K562 (cell line): ENCODE data around the gene XPOT. TPM values are rescaled to one million over a fixed set of nuclear protein-coding genes. Genes with fewer than 3 reads are reported as not detected.

Experiments
- AFF1 ChIP-seq, 2 experiments: fragments of 450-650 bp; IDR thresholded peaks; 2 replicates each; pipeline ENCODE4 v1.6.1; 2018; ENCODE audit warnings: mild to moderate bottlenecking in 2 of 2, low read depth in 1 of 2; ENCODE audit not compliant: partially characterized antibody in 2 of 2
- ATF7 ChIP-seq: fragments of 450-650 bp; IDR thresholded peaks from 2 replicates; pipeline ENCODE4 v1.7.1; 2014; ENCODE audit warnings: mild to moderate bottlenecking, moderate library complexity
- BCL6 ChIP-seq: fragments of 250-450 bp; sonication (Bioruptor Pico); IDR thresholded peaks from 2 replicates; pipeline ENCODE4 v1.4.0; 2020
- DACH1 ChIP-seq: fragments of 450-650 bp; IDR thresholded peaks from 2 replicates; pipeline ENCODE4 v1.6.1; 2018; ENCODE audit not compliant: partially characterized antibody
- DMBX1 ChIP-seq: fragments of 250-450 bp; sonication (Bioruptor Pico); IDR thresholded peaks from 2 replicates; pipeline ENCODE4 v1.8.0; 2022; ENCODE audit warnings: inconsistent platforms, mild to moderate bottlenecking, moderate library complexity, borderline replicate concordance
- EP400 ChIP-seq: fragments of 450-650 bp; IDR thresholded peaks from 2 replicates; pipeline ENCODE4 v1.6.1; 2017; ENCODE audit warnings: antibody characterized with exemption, mild to moderate bottlenecking, moderate library complexity
- MYNN ChIP-seq, 2 experiments: sonication (generic); formaldehyde crosslinking in 1 of 2; IDR thresholded peaks; 2 replicates each; pipeline versions ENCODE4 v1.5.0 to v1.6.1; 2016 to 2020; ENCODE audit warnings: antibody characterized with exemption in 1 of 2, missing genetic modification reagents in 1 of 2
- PCBP2 ChIP-seq: fragments of 200-400 bp; formaldehyde crosslinking; IDR thresholded peaks from 2 replicates; pipeline ENCODE4 v1.6.1; 2018; ENCODE audit warnings: low read length, low read depth, mild to moderate bottlenecking, moderate library complexity; ENCODE audit not compliant: poor library complexity, severe bottlenecking
- PML ChIP-seq: IDR thresholded peaks from 2 replicates; pipeline ENCODE4 v1.6.1; 2012; ENCODE audit warnings: low read length, inconsistent platforms
- POLR2H ChIP-seq: IDR thresholded peaks from 2 replicates; pipeline ENCODE4 v1.6.1; 2016; ENCODE audit warnings: missing genetic modification characterization, low read depth, mild to moderate bottlenecking, control low read depth, missing compliant biosample characterization, moderate library complexity
- SAP30 ChIP-seq: fragments of 200-600 bp; sonication (generic); IDR thresholded peaks from 2 replicates; pipeline ENCODE4 v1.6.1; 2012; ENCODE audit warnings: borderline replicate concordance, low read depth, mild to moderate bottlenecking, moderate library complexity, low read length, control low read depth, inconsistent platforms; ENCODE audit not compliant: insufficient read depth, poor library complexity, severe bottlenecking
- TAL1 ChIP-seq: fragments of 450-650 bp; IDR thresholded peaks from 2 replicates; pipeline ENCODE4 v1.6.1; 2016; ENCODE audit warnings: mild to moderate bottlenecking
- YY1 ChIP-seq, 3 experiments: IDR thresholded peaks; 2 replicates each; pipeline ENCODE4 v1.6.1; 2011; ENCODE audit warnings: low read length in 2 of 3, mild to moderate bottlenecking in 2 of 3, moderate library complexity in 2 of 3, borderline replicate concordance in 1 of 3, control low read depth in 1 of 3, low read depth in 1 of 3; ENCODE audit not compliant: insufficient read depth in 3 of 3, insufficient replicate concordance in 2 of 3, control insufficient read depth in 1 of 3, insufficient read length in 1 of 3; ENCODE audit errors: extremely low read depth in 1 of 3
- ZNF23 ChIP-seq: fragments of 250-450 bp; sonication (Bioruptor Pico); IDR thresholded peaks from 2 replicates; pipeline ENCODE4 v1.4.0; 2020; ENCODE audit warnings: mild to moderate bottlenecking
- ZNF24 ChIP-seq: fragments of 450-650 bp; IDR thresholded peaks from 2 replicates; pipeline ENCODE4 v1.6.1; 2016
- ZNF316 ChIP-seq: fragments of 450-650 bp; IDR thresholded peaks from 2 replicates; pipeline ENCODE4 v1.6.1; 2016
- ZNF431 ChIP-seq: sonication (generic); formaldehyde crosslinking; IDR thresholded peaks from 2 replicates; pipeline ENCODE4 v1.8.0; 2022; ENCODE audit warnings: mild to moderate bottlenecking, missing genetic modification reagents
- ZNF551 ChIP-seq: fragments of 250-450 bp; sonication (Bioruptor Pico); IDR thresholded peaks from 2 replicates; pipeline ENCODE4 v1.5.0; 2021; ENCODE audit warnings: mild to moderate bottlenecking, moderate library complexity
- ZNF707 ChIP-seq: fragments of 250-450 bp; sonication (Bioruptor Pico); conservative IDR thresholded peaks from 2 replicates; pipeline ENCODE4 v1.8.0; 2022; ENCODE audit warnings: inconsistent platforms, mild to moderate bottlenecking, moderate library complexity
- polyA plus RNA-seq, 8 experiments: library from polyadenylated mRNA; depleted of rRNA in 4 of 8; stranded (reverse) in 5 of 8; unstranded in 3 of 8; fragments of >200 nt; fragmentation: Nextera tagmentation in 2 of 8; fragmentation: Illumina TruSeq in 1 of 8; extraction: Ambion mirVana in 2 of 8; extraction: Trizol in 1 of 8; gene quantifications; 2 replicates each; pipeline versions ENCODE4 v1.2.1 to v1.2.3, GENCODE V29; 2011 to 2014; ENCODE audit warnings: inconsistent platforms in 1 of 8, missing spikeins in 1 of 8
- total RNA-seq, 7 experiments: library from RNA; depleted of rRNA in 6 of 7; stranded (reverse); fragments of >200 nt in 6 of 7; fragmentation: Illumina TruSeq in 2 of 7; extraction: Trizol in 2 of 7; gene quantifications; 2 replicates each; pipeline versions ENCODE4 v1.2.1 to v1.2.3, GENCODE V29; 2011 to 2021; ENCODE audit warnings: low replicate concordance in 1 of 7
- TF ChIP-seq, protein P1 (sequence below): fragments of 250-450 bp; sonication (Bioruptor Pico); IDR thresholded peaks from 2 replicates; pipeline ENCODE4 v1.9.0; 2021; ENCODE audit warnings: mild to moderate bottlenecking

Gene XPOT
- total and polyA plus RNA-seq, 9 of the 15 experiments (the other 6 are each of a cell fraction or from before 2014, with no cell fraction given) = 26.2 to 192 (median 102) TPM

DNA sequence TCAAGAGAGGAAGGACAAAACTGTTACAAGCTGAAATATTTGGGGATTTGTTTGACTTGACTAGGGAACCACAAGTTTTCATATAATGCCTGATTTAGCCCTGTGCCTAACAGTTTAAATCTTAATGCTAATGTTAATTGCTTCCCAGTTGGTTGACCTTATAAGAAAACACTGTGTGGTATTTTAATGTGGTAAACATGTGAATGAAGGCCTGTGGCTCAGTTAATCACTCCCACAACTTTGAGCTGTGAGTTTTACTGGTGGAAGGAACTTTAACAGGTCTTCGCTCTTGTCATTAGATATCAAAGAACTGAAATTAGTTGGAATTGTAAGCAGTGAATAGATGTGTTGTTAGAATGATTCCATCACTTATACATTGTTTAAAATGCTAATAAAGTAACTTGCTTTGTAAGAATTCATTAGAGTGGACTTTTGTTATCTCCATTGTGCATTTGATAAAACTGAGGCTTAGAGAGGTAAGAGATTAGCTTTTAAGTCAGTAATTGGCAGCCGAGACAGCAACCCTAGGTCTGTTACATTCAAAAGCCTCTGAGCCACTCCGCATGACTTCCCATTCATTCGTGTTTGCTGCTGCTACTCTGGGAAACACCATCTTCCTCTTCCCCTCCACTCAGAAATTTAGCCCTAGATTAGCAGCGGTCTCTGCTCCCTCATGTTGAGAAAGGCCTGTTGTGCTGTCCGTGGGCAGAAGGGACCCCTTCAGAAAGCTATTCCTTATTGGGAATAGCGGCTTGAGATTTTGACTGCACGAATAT is 46.7 kb downstream of the XPOT start (continued):
- no peak for TF ChIP-seq ZNF23 (CRISPR knock-in tag)
- TF ChIP-seq ZNF551 (CRISPR knock-in tag) = no peak
- TF ChIP-seq ZNF431 = no peak
- peak in 1 of 2 experiments; percentile 11 for TF ChIP-seq AFF1 (IDR thresholded peaks at IDR 0.05; ENCODE audit: low read depth in 1 of 2, partially characterized antibody in 2 of 2)
- TF ChIP-seq ATF7 = no peak
- TF ChIP-seq SAP30 = peak; percentile 47
- TF ChIP-seq DMBX1 = no peak
- no peak for TF ChIP-seq DACH1
- TF ChIP-seq MYNN (IDR thresholded peaks at IDR 0.05) = no peak
- TF ChIP-seq MYNN (CRISPR knock-in tag; IDR thresholded peaks at IDR 0.05) = no peak
- TF ChIP-seq, protein P1, sequence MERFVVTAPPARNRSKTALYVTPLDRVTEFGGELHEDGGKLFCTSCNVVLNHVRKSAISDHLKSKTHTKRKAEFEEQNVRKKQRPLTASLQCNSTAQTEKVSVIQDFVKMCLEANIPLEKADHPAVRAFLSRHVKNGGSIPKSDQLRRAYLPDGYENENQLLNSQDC (CRISPR knock-in tag) = no peak
- TF ChIP-seq PCBP2 = no peak
- TF ChIP-seq YY1 (IDR thresholded peaks at IDR 0.05; ENCODE audit: borderline replicate concordance in 1 of 3, control insufficient read depth in 1 of 3, extremely low read depth in 1 of 3, insufficient read depth in 3 of 3, insufficient read length in 1 of 3, insufficient replicate concordance in 2 of 3, low read depth in 1 of 3, low read length in 2 of 3) = peak in 1 of 3 experiments; percentile 21
- TF ChIP-seq POLR2H (tag) = no peak
- no peak for TF ChIP-seq ZNF24
- TF ChIP-seq BCL6 = no peak
- TF ChIP-seq ZNF316 = no peak
- no peak for TF ChIP-seq EP400
- no peak for TF ChIP-seq TAL1
- 0 out of 2 replicates have a peak, but pooled peaks have one; percentile 12 for TF ChIP-seq PML
- TF ChIP-seq ZNF707 = no peak
